ENCODE measurements around the gene RELN.

The RELN gene

GRCh38 chr7:103932389-103932788 lies 57.1 kb downstream of the RELN start:
- H3K4me1 ChIP-seq (ENCODE audit: control insufficient read depth in 1 of 2, insufficient read depth in 1 of 2, low read depth in 1 of 2, low read length in 1 of 2): no peaks in the 10 kb centered on the region
- no peaks in the 10 kb centered on the region for H3K27me3 ChIP-seq
- no peaks in the 10 kb centered on the region for H3K9me3 ChIP-seq
- TF ChIP-seq CTCF (IDR thresholded peaks at IDR 0.05): no peak
- H3K4me3 ChIP-seq (ENCODE audit: low read depth in 1 of 2, low read length in 1 of 2): no peak overlapping the region
- H3K36me3 ChIP-seq: no peaks in the 10 kb centered on the region
- no peak overlapping the region for H3K27ac ChIP-seq

- Histone ChIP-seq H3K36me3 (no peaks in the 10 kb centered on the region), H3K27ac (no peak overlapping the region), H3K27me3 (no peaks in the 10 kb centered on the region), H3K4me1 (ENCODE audit: control insufficient read depth in 1 of 2, insufficient read depth in 1 of 2, low read depth in 1 of 2, low read length in 1 of 2) (no peaks in the 10 kb centered on the region), H3K9me3 (no peaks in the 10 kb centered on the region), H3K4me3 (ENCODE audit: low read depth in 1 of 2, low read length in 1 of 2) (no peak overlapping the region)
- no peak for TF ChIP-seq CTCF (IDR thresholded peaks at IDR 0.05)
Observed at GRCh38 chr7:103929901-103930311, 59.6 kb downstream of the RELN start.

DNA sequence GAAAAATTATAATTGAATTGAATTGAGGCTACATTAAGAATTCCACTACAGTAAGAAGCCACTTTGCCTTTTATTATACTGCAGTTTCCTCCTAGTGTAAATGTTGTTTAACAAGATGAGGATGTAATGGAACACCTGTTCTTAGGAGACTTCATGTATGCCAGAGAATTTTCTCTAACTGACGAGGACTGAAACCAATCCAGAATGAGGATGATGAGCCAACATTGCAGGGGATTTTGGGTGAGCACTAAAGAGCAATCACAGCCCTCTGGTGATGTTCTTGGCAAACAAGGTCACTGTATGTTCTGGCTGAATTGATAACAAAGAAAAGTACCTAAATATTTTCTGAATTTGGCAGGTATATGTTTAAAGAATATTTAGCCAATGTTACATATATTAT lies 60.9 kb downstream of the RELN start:
- TF ChIP-seq CTCF (IDR thresholded peaks at IDR 0.05): no peak
- Histone ChIP-seq H3K4me1 (ENCODE audit: control insufficient read depth in 1 of 2, insufficient read depth in 1 of 2, low read depth in 1 of 2, low read length in 1 of 2) (no peaks in the 10 kb centered on the region), H3K27me3 (no peaks in the 10 kb centered on the region), H3K9me3 (no peaks in the 10 kb centered on the region), H3K36me3 (no peaks in the 10 kb centered on the region), H3K4me3 (ENCODE audit: low read depth in 1 of 2, low read length in 1 of 2) (no peak overlapping the region), H3K27ac (no peak overlapping the region)

DNA sequence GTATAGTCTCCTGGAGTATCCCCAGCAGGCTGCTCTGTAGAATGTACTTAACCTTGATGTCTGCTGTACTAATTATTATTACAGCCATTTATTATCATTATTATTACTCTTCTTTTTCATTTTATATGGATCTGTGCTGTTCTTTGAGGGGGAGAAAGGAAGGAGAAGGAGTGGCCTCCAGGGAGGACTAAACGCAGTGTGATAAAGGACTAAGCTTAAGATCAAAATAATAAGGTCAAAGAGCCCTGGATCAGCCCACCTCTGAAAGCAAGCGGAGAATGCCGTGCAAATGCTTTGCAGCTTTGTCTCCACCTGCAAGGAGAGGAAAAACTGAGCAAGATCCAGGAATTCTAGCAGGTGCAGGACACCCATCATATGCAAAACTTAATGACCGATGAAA lies 65.3 kb downstream of the RELN start:
- no peaks in the 10 kb centered on the region for H3K36me3 ChIP-seq
- no peak overlapping the region for H3K27ac ChIP-seq
- TF ChIP-seq CTCF (IDR thresholded peaks at IDR 0.05): no peak
- no peaks in the 10 kb centered on the region for H3K4me1 ChIP-seq (ENCODE audit: control insufficient read depth in 1 of 2, insufficient read depth in 1 of 2, low read depth in 1 of 2, low read length in 1 of 2)
- no peaks in the 10 kb centered on the region for H3K27me3 ChIP-seq
- H3K9me3 ChIP-seq: no peaks in the 10 kb centered on the region
- no peak overlapping the region for H3K4me3 ChIP-seq (ENCODE audit: low read depth in 1 of 2, low read length in 1 of 2)

GRCh38 chr7:103922407-103922806 lies 67.1 kb downstream of the RELN start:
- H3K27ac ChIP-seq: no peak overlapping the region
- no peak for TF ChIP-seq CTCF (IDR thresholded peaks at IDR 0.05)
- no peak overlapping the region for H3K4me3 ChIP-seq (ENCODE audit: low read depth in 1 of 2, low read length in 1 of 2)
- H3K27me3 ChIP-seq: no peaks in the 10 kb centered on the region
- H3K9me3 ChIP-seq: no peaks in the 10 kb centered on the region
- no peaks in the 10 kb centered on the region for H3K4me1 ChIP-seq (ENCODE audit: control insufficient read depth in 1 of 2, insufficient read depth in 1 of 2, low read depth in 1 of 2, low read length in 1 of 2)
- H3K36me3 ChIP-seq: no peaks in the 10 kb centered on the region

DNA sequence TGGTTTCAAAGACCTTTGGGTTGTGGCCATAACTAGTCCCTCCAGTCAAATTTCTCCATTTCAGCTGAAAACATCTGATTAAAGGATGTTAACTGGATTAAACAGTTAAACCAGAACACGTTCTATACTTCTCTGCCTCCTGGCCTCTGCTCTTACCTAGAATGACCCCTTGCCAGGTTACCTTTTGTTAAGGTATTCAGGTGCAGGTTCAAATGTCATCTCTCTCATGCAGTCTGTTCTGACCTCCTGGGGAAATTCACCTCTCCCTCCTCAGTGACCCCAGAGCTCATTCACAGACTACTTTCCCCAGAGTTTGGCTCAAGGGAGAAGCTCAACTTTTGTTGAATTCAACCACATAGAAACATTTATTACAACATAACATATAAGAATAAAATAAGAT lies 67.8 kb downstream of the RELN start:
- Histone ChIP-seq H3K4me1 (ENCODE audit: control insufficient read depth in 1 of 2, insufficient read depth in 1 of 2, low read depth in 1 of 2, low read length in 1 of 2) (no peaks in the 10 kb centered on the region), H3K9me3 (no peaks in the 10 kb centered on the region), H3K4me3 (ENCODE audit: low read depth in 1 of 2, low read length in 1 of 2) (no peak overlapping the region), H3K27ac (no peak overlapping the region), H3K36me3 (no peaks in the 10 kb centered on the region), H3K27me3 (no peaks in the 10 kb centered on the region)
- TF ChIP-seq CTCF (IDR thresholded peaks at IDR 0.05): no peak

All from neutrophil (primary cell).